GM12864 (cell line): ENCODE data around the gene DNALI1.

Experiments used
- DNase-seq: peaks from one replicate; pipeline ENCODE4 v3.0.0-alpha.2; 2011; ENCODE audit warnings: low read depth
- H3K4me3 ChIP-seq: 2 replicates; pipeline ENCODE4 v1.5.1; 2011; ENCODE audit warnings: mild to moderate bottlenecking, low read depth, low read length, control low read depth
- TF ChIP-seq, protein P1 (sequence below): IDR thresholded peaks from 2 replicates; pipeline ENCODE4 v1.5.1; 2011; ENCODE audit warnings: low read depth, mild to moderate bottlenecking, moderate library complexity, low read length, control low read depth, inconsistent platforms; ENCODE audit errors: missing control alignments

Gene DNALI1

DNA sequence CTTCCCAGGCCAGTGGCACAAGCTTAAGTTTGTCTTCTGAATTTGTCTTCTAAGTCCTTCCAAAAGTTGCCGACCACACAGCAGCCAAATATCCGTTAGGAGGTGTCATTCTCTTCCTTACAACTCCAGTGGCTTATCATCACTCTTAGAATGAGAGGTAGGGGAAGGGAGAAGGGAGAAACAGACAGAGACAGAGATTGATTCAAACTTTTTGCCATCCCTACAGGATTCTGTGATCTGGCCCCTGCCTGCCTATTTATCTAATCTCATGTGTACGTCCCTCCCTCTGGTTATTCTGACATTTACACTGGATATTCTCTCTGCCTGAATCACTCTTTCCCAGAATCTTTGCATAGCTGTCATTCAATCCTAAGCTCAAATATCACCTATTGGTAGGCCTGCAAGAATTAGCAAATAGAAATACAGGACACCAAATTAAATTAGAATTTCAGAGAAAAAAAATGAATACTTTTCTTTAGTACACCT, 39.5 kb downstream of the DNALI1 start:
- TF ChIP-seq, protein P1, sequence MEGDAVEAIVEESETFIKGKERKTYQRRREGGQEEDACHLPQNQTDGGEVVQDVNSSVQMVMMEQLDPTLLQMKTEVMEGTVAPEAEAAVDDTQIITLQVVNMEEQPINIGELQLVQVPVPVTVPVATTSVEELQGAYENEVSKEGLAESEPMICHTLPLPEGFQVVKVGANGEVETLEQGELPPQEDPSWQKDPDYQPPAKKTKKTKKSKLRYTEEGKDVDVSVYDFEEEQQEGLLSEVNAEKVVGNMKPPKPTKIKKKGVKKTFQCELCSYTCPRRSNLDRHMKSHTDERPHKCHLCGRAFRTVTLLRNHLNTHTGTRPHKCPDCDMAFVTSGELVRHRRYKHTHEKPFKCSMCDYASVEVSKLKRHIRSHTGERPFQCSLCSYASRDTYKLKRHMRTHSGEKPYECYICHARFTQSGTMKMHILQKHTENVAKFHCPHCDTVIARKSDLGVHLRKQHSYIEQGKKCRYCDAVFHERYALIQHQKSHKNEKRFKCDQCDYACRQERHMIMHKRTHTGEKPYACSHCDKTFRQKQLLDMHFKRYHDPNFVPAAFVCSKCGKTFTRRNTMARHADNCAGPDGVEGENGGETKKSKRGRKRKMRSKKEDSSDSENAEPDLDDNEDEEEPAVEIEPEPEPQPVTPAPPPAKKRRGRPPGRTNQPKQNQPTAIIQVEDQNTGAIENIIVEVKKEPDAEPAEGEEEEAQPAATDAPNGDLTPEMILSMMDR, result no peak
- no peak for DNase-seq
- peak overlapping the region; percentile 81 for H3K4me3 ChIP-seq

DNA sequence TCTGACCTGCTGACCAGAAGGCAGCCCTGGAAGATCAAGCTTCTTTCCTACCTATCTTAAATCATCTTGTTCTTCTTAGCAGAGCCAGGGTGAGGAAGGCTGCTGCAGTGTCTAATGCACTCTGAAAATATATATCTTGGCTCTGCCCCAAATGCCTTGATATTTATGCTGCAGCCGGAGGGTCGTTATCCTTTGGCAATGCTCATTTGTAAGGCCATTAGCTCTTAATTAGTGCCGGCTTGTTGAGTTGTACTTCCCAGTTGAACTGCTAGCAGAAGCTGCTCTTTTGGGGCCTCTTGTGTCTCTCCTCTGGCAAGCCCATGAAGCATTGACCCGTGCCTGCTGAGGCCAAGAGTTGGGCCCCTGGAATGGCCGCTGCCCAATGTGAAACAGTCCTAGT, 43.2 kb downstream of the DNALI1 start:
- H3K4me3 ChIP-seq, result no peak overlapping the region
- DNase-seq, result no peak
- TF ChIP-seq, protein P1, result no peak

DNA sequence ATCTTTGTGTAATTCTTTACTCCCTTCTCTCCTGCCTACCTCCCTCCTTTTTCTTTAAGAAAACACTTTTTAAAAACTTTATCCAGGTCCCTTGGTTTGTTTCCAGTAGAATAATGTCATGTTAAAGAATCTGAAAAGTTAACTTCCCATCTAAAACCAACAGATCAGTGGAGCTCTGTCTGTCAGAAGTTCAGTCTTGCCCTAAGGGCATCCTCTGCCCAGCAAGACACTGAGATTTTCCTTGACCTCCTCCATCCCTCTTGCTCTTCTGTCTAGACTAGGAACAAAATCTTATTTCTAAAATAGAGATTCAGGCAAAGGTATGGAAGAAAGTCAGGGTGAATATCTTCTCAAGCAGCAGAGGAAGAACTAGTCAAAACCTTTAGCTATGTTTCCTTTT, 44.7 kb downstream of the DNALI1 start:
- H3K4me3 ChIP-seq, result no peak overlapping the region
- no peak for DNase-seq
- TF ChIP-seq, protein P1, result no peak

DNA sequence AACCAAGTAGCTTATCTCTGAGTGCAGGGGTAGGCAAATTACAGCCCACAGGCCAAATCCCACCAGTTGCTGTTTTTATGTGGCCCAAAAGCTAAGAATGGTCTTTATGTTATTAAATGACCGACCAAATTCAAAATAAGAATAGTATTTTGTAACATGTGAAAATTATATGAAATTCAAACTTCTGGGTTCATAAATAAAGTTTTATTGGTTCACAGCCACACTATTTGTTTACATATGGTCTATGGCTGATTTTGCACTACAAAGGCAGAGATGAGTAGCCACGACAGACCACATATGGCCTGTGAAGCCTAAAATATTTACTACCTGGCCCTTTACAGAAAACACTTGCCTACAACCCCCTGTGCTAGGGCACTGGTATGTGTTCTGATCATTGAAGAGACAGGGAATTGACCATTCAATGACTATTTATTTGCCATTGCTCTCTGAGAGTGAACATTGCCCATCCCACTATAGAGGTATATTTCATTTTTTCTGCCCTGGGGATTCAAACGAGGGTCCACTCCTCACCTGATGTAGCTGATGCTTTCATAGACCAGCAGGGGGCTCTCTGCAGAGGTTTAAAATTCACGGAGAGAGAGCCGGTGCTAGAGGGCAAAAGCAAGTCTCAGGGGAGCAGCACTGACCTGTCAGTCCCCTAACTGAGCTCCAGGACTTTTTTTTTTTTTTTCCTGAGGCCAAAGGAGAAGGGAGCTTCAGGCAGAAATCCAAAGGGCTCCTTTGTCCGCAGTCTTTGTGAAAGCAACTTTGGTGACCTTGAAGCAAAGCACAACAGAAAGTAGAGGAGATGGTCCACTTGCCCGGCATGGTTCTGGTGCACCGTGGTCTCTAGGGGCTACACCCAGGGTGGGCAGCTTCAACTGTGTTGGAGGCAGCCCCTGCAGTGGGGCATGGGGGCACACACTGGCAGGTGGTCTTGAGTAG, 46.3 kb downstream of the DNALI1 start:
- DNase-seq, result peak; percentile 16
- TF ChIP-seq, protein P1, result peak; percentile 70
- H3K4me3 ChIP-seq, result no peak overlapping the region

DNA sequence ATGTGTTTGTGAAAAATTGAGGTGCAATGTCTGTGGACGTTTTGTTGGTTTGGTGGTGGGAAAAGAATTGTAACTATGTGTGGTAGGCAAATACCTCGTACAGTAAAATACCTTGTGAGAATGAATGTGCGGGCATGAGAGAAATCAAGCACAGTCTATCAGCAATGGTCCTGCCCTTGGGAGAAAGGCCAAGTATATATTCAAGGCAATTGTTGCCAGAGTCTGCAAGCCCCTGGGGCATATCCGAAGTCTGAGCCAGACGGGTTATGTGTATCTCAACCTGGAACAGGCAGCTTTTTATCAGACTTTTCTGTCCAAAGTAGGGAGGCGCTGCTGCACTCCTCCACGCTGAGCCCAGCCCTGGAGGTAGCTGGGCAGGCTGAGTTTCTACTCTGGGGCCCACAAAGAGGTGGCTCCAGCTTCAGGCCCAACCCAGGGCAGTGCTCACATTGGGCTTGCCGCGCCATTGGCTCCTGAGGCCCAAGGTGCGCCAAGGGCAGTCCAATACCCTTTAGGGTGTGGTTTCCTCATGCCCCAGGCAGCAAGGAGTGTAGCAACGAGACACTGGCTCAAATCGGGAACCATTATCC, 48.4 kb downstream of the DNALI1 start:
- TF ChIP-seq, protein P1, result no peak
- H3K4me3 ChIP-seq, result no peak overlapping the region
- DNase-seq, result no peak

DNA sequence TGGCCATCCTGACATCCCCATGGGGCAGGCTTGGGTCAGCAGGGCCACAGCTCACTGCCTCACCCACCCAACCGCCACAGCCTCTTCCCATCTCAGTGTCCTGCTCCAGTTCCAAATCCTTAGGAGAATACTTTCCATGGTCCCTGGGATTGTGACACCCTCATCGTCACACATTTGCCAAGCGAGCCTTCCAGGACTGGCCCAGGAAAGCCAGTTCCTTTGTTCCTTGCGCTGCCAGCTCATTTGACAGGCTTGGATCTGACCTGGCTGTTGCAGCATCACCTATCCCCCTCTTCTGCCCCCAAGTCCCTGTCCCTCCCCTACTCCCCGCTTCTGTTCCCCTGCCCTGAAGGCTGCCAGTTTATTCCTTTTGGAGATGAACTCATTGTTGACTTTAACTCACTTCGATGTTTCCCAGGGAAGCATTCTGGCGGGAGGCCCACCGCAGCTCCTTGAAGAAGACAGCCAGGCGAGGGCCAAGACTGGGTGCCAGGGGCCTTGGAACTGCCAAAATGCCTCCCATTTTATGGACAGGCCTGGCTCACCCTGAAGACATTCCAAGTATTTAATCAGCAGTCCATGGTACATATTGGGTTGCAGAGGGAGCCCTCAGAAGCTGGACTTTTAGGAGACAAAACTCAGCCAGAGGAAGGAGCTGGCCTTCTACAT, 49.2 kb downstream of the DNALI1 start:
- TF ChIP-seq, protein P1, result no peak
- no peak for DNase-seq
- no peak overlapping the region for H3K4me3 ChIP-seq
